IPS-20b (cell line): Measurements from ENCODE around the gene CHIC2.
"Not testable (repeated sequence)": the region's sequence is repeated elsewhere in the genome, so short reads cannot be mapped to it uniquely, and the experiment has no call there.

ENCODE experiments used
- H3K27ac ChIP-seq: one replicate; pipeline ENCODE4 v1.5.1; 2013; ENCODE audit warnings: low read length
- H3K27me3 ChIP-seq: 2 replicates; pipeline ENCODE4 v1.6.1; 2013; ENCODE audit warnings: mild to moderate bottlenecking, low read length, inconsistent platforms; ENCODE audit not compliant: insufficient read depth
- H3K36me3 ChIP-seq: 2 replicates; pipeline ENCODE4 v1.6.1; 2013; ENCODE audit warnings: low read depth, mild to moderate bottlenecking, inconsistent platforms, low read length, moderate library complexity; ENCODE audit not compliant: insufficient read depth
- H3K4me1 ChIP-seq: 2 replicates; pipeline ENCODE4 v1.6.1; 2013; ENCODE audit warnings: mild to moderate bottlenecking, control low read depth, inconsistent platforms, low read length, moderate library complexity; ENCODE audit not compliant: insufficient read depth
- H3K4me3 ChIP-seq: 2 replicates; pipeline ENCODE4 v1.5.1; 2013; ENCODE audit warnings: mild to moderate bottlenecking, low read length, inconsistent platforms
- H3K9ac ChIP-seq: 2 replicates; pipeline ENCODE4 v1.6.1; 2013; ENCODE audit warnings: low read depth, mild to moderate bottlenecking, inconsistent platforms, low read length, moderate library complexity
- H3K9me3 ChIP-seq: 2 replicates; pipeline ENCODE4 v1.6.1; 2013; ENCODE audit warnings: mild to moderate bottlenecking, low read depth, low read length, inconsistent platforms; ENCODE audit not compliant: insufficient read depth

CHIC2 gene

GRCh38 chr4:54055494-54055893 lies 8.9 kb downstream of the CHIC2 start:
- Histone ChIP-seq H3K4me1 (peaks cover 6% of the 10 kb centered on the region; the same call in 1 of the 2 replicates), H3K27me3 (no peaks in the 10 kb centered on the region), H3K9me3 (no peaks in the 10 kb centered on the region), H3K27ac (no peak overlapping the region), H3K4me3 (no peak overlapping the region), H3K9ac (no peak overlapping the region), H3K36me3 (no peaks in the 10 kb centered on the region)

- H3K4me3 ChIP-seq, result no peak overlapping the region
- H3K4me1 ChIP-seq, result no peaks in the 10 kb centered on the region
- H3K27ac ChIP-seq, result no peak overlapping the region
- no peaks in the 10 kb centered on the region for H3K27me3 ChIP-seq
- no peaks in the 10 kb centered on the region for H3K9me3 ChIP-seq
- no peak overlapping the region for H3K9ac ChIP-seq
- no peaks in the 10 kb centered on the region for H3K36me3 ChIP-seq
These were observed 9.9 kb downstream of the CHIC2 start for GRCh38 chr4:54054501-54054900.

GRCh38 chr4:54053322-54053721 lies 11.1 kb downstream of the CHIC2 start:
- not testable (repeated sequence) for H3K9me3 ChIP-seq, H3K36me3 ChIP-seq, H3K4me1 ChIP-seq, H3K4me3 ChIP-seq, H3K27ac ChIP-seq, H3K27me3 ChIP-seq, H3K9ac ChIP-seq

- Histone ChIP-seq H3K9me3 (no peaks in the 10 kb centered on the region), H3K4me3 (no peak overlapping the region), H3K36me3 (no peaks in the 10 kb centered on the region), H3K27ac (no peak overlapping the region), H3K9ac (no peak overlapping the region), H3K27me3 (no peaks in the 10 kb centered on the region), H3K4me1 (no peaks in the 10 kb centered on the region)
These were observed 14.0 kb downstream of the CHIC2 start for GRCh38 chr4:54050214-54050904.

- not testable (repeated sequence) for H3K9ac ChIP-seq, H3K4me1 ChIP-seq, H3K4me3 ChIP-seq, H3K36me3 ChIP-seq, H3K27ac ChIP-seq, H3K9me3 ChIP-seq, H3K27me3 ChIP-seq
These were observed 20.8 kb downstream of the CHIC2 start for GRCh38 chr4:54043630-54044029.

GRCh38 chr4:54041933-54042332 lies 22.5 kb downstream of the CHIC2 start:
- Histone ChIP-seq H3K27me3 (no peaks in the 10 kb centered on the region), H3K9me3 (no peaks in the 10 kb centered on the region), H3K4me3 (no peak overlapping the region), H3K4me1 (no peaks in the 10 kb centered on the region), H3K36me3 (no peaks in the 10 kb centered on the region), H3K27ac (no peak overlapping the region), H3K9ac (no peak overlapping the region)

DNA sequence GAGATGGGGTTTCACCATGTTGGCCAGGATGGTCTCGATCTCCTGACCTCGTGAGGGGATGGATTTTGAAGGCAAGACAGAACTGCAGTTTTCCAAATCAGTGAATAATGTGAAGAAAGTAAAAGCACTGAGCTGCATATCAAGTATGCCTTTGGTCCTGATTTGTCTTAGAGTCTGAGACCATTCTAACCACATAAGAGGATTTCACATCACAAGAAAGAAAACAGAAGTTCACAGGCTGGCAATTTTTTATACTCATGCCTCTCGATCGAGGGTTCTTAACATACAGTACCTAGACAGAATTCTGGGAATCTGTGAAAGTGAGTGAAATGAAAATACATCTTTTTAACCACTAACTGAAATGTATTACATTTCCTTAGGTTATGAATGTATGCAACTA lies 23.3 kb downstream of the CHIC2 start:
- H3K27ac ChIP-seq, result no peak overlapping the region
- no peaks in the 10 kb centered on the region for H3K9me3 ChIP-seq
- H3K4me1 ChIP-seq, result peaks cover 5% of the 10 kb centered on the region; the same call in 1 of the 2 replicates
- H3K4me3 ChIP-seq, result no peak overlapping the region
- no peaks in the 10 kb centered on the region for H3K36me3 ChIP-seq
- no peaks in the 10 kb centered on the region for H3K27me3 ChIP-seq
- no peak overlapping the region for H3K9ac ChIP-seq

- Histone ChIP-seq H3K36me3 (no peaks in the 10 kb centered on the region), H3K9ac (no peak overlapping the region), H3K9me3 (no peaks in the 10 kb centered on the region), H3K27ac (no peak overlapping the region), H3K4me3 (no peak overlapping the region), H3K4me1 (peaks cover 8% of the 10 kb centered on the region; the same call in 1 of the 2 replicates), H3K27me3 (no peaks in the 10 kb centered on the region)
These were observed 26.3 kb downstream of the CHIC2 start for GRCh38 chr4:54038056-54038455.

DNA sequence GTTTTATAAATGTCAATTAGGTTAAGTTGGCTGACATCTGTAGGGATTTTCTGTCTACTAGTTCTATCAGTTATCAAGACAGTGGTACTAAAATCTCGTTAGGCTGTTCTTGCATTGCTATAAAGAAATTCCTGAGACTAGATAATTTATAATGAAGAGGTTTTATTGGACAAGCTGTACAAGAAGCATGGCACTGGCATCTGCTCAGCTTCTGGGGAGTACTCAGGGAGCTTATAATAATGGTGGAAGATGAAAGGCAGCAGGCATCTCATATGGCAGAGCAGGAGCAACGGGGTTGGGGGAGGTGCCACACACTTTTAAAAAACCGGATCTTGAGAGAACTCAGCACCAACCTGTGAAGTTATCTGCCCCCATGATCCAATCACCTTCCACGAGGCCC lies 28.2 kb downstream of the CHIC2 start:
- Histone ChIP-seq H3K36me3 (no peaks in the 10 kb centered on the region), H3K9me3 (no peaks in the 10 kb centered on the region), H3K27ac (no peak overlapping the region), H3K4me1 (peaks cover 11% of the 10 kb centered on the region; the same call in 1 of the 2 replicates), H3K9ac (no peak overlapping the region), H3K27me3 (no peaks in the 10 kb centered on the region), H3K4me3 (no peak overlapping the region)

- H3K9ac ChIP-seq, result no peak overlapping the region
These were observed 31.8 kb downstream of the CHIC2 start for GRCh38 chr4:54032558-54033135.

GRCh38 chr4:54027311-54027710 lies 37.1 kb downstream of the CHIC2 start:
- Histone ChIP-seq H3K4me1 (peaks cover 32% of the 10 kb centered on the region; the same call in 1 of the 2 replicates), H3K36me3 (no peaks in the 10 kb centered on the region), H3K4me3 (peak overlapping the region; percentile 41), H3K9ac (peak overlapping the region; percentile 13; the same call in 1 of the 2 replicates), H3K9me3 (no peaks in the 10 kb centered on the region), H3K27ac (no peak overlapping the region), H3K27me3 (no peaks in the 10 kb centered on the region)

More at GRCh38 chr4:54032558-54033135, 31.8 kb downstream of the CHIC2 start:
- no peaks in the 10 kb centered on the region for H3K36me3 ChIP-seq
- peaks cover 18% of the 10 kb centered on the region; the same call in 1 of the 2 replicates for H3K4me1 ChIP-seq
- no peaks in the 10 kb centered on the region for H3K27me3 ChIP-seq
- H3K4me3 ChIP-seq, result peak overlapping the region; percentile 66
- H3K27ac ChIP-seq, result no peak overlapping the region
- H3K9me3 ChIP-seq, result no peaks in the 10 kb centered on the region

- Histone ChIP-seq H3K4me1 (peaks cover 29% of the 10 kb centered on the region; the same call in 1 of the 2 replicates), H3K9ac (peak overlapping the region; percentile 15; the same call in 1 of the 2 replicates), H3K9me3 (no peaks in the 10 kb centered on the region), H3K4me3 (no peak overlapping the region; the same call in 1 of the 2 replicates), H3K27me3 (no peaks in the 10 kb centered on the region), H3K36me3 (no peaks in the 10 kb centered on the region), H3K27ac (peak overlapping the region; percentile 24)
These were observed 38.8 kb downstream of the CHIC2 start for GRCh38 chr4:54025582-54025981.
